ENCODE results near the gene CTBP1.
"Not testable (repeated sequence)": the region's sequence is repeated elsewhere in the genome, so short reads cannot be mapped to it uniquely, and the experiment has no call there.

The CTBP1 gene
- 222 to 231 reads per million in 2 donors for total RNA-seq

- peak; percentile 79 for DNase-seq
Observed at GRCh38 chr4:1248245-1249147, at the start of gene CTBP1. Gene CTBP1, minus strand, starts transcription at chr4:1249130. Its CDS starts 7,799 bp downstream, at chr4:1241331.

- no peak for DNase-seq
Observed at GRCh38 chr4:1298461-1298860, 49.5 kb upstream of the CTBP1 start.

GRCh38 chr4:1297456-1298325 is 48.8 kb upstream of the CTBP1 start:
- no peak for DNase-seq

GRCh38 chr4:1297023-1297395 is 48.1 kb upstream of the CTBP1 start:
- DNase-seq, result no peak

- no peak for DNase-seq
Observed at GRCh38 chr4:1296324-1297022, 47.5 kb upstream of the CTBP1 start.

- DNase-seq, result no peak
Observed at GRCh38 chr4:1295405-1296055, 46.6 kb upstream of the CTBP1 start.

- DNase-seq, result no peak
Observed at GRCh38 chr4:1294891-1295290, 46.0 kb upstream of the CTBP1 start.

GRCh38 chr4:1294424-1294823 is 45.5 kb upstream of the CTBP1 start:
- DNase-seq, result no peak

GRCh38 chr4:1293991-1294390 is 45.1 kb upstream of the CTBP1 start:
- no peak for DNase-seq

GRCh38 chr4:1293531-1293941 is 44.6 kb upstream of the CTBP1 start:
- DNase-seq, result no peak

- DNase-seq, result not testable (repeated sequence)
Observed at GRCh38 chr4:1292703-1293011, 43.7 kb upstream of the CTBP1 start.

GRCh38 chr4:1291996-1292702 is 43.2 kb upstream of the CTBP1 start:
- DNase-seq, result no peak

GRCh38 chr4:1291091-1291490 is 42.2 kb upstream of the CTBP1 start:
- no peak for DNase-seq

GRCh38 chr4:1290165-1290977 is 41.4 kb upstream of the CTBP1 start:
- DNase-seq, result no peak

GRCh38 chr4:1289207-1290164 is 40.6 kb upstream of the CTBP1 start, which contains the start of gene MAEA:
Gene MAEA, plus strand, starts transcription at chr4:1289891. Its CDS starts 23 bp downstream, at chr4:1289914.
- DNase-seq, result peak; percentile 93

- DNase-seq, result no peak
Observed at GRCh38 chr4:1288786-1289185, 39.9 kb upstream of the CTBP1 start.

GRCh38 chr4:1285790-1286553 is 37.0 kb upstream of the CTBP1 start:
- peak; percentile 26 for DNase-seq

- no peak for DNase-seq
Observed at GRCh38 chr4:1285151-1285789, 36.3 kb upstream of the CTBP1 start.
